Measurements from ENCODE around the gene SPINK1.

GRCh38 chr5:147819261-147819770 lies 12.2 kb downstream of the SPINK1 start:
- TF ChIP-seq CTCF (IDR thresholded peaks at IDR 0.05; ENCODE audit: low read depth, low read length) (no peak), EZH2phosphoT487 (IDR thresholded peaks at IDR 0.05; ENCODE audit: low read depth) (no peak)

Measured in OCI-LY3 (cell line).